Fibroblast of the aortic adventitia (primary cell): ENCODE data around the gene TTC6. TPM values are rescaled to one million over a fixed set of nuclear protein-coding genes. Genes with fewer than 3 reads are reported as not detected.

Source experiments
- DNase-seq: peaks from one replicate; pipeline ENCODE4 v3.0.0-alpha.2; 2010; ENCODE audit warnings: low read depth
- H3K4me3 ChIP-seq: 2 replicates; pipeline ENCODE4 v1.5.1; 2011; ENCODE audit warnings: low read depth, mild to moderate bottlenecking, control low read depth, low read length, moderate library complexity
- CTCF ChIP-seq: IDR thresholded peaks from 2 replicates; pipeline ENCODE4 v1.5.1; 2011; ENCODE audit warnings: mild to moderate bottlenecking, low read length, control low read depth, inconsistent platforms; ENCODE audit not compliant: insufficient read depth
- total RNA-seq: library from RNA; depleted of rRNA; stranded (reverse); fragments of >200 nt; gene quantifications from 2 replicates; pipeline ENCODE4 v1.2.3, GENCODE V29; 2012; ENCODE audit warnings: low replicate concordance

TTC6 gene
- total RNA-seq, 1 donor = 0.36 TPM

DNA sequence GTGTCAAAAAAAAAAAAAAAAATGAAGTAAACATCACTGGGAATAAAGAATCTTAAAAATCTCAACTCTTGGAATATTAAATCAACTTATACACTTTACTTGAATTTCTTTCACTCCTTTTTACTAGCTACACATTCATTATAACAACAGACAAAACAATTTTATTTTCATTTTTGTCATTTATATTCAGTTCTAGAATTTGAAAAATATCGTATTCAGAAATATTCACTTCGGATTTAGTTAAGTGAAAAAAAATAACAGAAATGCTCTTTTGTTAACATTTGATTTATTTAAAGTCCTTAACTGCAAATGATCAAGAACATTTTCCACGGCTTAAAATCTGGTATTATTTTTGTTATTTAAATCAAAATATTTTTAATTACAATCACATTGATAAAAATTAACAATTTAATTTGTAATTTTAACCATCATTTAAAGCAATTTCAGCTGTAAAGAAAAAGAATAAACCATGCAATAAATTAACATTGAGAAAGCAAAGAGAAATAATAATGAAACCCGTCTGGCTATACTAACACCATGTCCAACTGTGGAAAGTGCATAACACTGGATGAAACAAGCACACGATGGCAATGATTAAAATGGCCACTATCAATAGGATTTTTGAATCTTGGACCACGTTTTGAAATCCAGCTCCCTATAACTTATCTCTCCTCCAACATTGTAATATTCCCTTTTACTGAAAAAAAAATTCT lies 5.6 kb upstream of the TTC6 start:
- no peak for DNase-seq
- H3K4me3 ChIP-seq = no peak overlapping the region
- TF ChIP-seq CTCF = no peak

DNA sequence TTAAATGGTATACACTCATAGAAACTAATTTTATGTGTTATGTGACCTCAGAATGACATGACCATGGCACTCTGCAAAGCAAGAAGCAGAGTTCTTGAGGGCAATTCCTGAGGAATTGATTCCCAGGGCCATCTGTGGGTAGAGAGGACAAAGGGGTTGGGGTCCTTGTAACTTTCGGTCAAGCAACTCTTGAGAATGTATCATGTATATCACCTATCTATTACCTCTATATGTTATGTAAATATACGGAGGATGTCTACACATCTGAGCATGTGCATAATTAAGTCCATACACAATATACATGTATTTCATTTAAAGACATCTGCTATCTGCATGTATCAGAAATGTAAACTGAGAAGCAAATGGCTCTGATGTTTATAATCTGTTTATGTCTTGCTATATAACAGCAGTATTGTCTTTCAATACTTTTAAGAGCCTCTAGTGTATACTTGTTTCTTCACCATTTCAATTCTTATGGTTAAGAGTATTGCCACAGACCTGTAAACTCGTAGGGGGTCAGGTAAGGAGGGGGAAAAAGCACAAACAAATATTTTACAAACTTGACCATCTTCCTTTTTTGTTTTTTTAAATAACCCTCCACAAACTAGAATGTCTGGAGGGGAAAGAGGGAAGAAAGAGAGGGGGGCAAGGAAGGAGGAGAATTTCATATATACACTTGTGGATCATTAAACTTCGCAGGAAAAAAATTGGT lies 4.8 kb upstream of the TTC6 start:
- H3K4me3 ChIP-seq = no peak overlapping the region
- TF ChIP-seq CTCF = no peak
- no peak for DNase-seq

DNA sequence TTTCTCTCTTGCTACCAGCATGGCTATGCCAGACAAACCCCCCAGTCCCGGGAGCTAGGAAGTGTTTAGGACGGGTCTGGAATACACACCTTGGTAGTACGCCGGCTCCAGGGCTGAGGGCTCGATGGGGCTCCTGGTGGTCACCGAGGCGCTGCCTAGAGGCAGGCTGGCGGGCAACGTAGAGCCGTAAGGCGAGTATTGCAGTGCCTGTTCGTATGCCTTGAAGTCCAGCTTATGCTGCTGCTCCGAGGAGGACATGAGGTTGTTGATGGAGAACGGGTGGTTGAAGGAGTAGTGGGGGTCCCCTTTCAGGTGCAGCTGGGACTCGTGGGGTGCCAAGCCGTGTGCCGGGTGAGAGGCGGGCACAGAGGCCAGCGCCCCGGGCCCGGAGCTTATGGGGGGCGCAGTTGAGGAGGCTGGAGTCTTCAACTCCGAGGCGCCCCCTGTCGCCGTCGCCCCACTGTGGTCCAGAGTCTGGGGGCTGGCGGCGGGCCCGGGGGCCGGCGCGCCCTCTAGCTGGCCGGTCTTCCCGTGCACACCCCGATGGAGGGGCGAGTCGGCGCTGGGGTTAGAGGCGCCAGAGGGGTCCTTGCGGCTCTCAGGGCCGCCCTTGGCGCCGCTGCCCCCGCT lies 4.0 kb upstream of the TTC6 start:
- TF ChIP-seq CTCF = no peak
- DNase-seq = no peak
- H3K4me3 ChIP-seq = no peak overlapping the region

DNA sequence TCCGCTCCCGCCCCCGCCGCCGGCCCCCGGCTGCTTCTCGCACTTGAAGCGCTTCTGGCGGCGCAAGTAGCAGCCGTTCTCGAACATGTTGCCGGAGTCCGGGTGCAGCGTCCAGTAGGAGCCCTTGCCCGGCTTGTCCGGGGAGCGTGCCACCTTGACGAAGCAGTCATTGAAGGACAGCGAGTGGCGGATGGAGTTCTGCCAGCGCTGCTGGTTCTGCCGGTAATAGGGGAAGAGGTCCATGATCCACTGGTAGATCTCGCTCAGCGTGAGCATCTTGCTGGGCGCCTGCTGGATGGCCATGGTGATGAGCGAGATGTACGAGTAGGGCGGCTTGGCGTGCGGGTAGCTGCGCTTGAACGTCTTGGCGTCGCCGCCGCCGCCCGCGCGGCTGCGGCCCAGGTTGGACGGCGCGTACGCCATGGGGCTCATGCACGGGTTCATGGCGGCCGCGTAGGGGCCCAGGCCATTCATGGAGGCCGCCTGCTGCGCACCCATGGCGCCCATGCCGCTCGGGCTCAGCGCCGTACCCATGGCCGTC lies 3.4 kb upstream of the TTC6 start:
- H3K4me3 ChIP-seq = no peak overlapping the region
- no peak for TF ChIP-seq CTCF
- no peak for DNase-seq

GRCh38 chr14:37592482-37593408 lies 2.7 kb upstream of the TTC6 start:
- DNase-seq = no peak

More at GRCh38 chr14:37592482-37593408, 2.7 kb upstream of the TTC6 start:
- H3K4me3 ChIP-seq = no peak overlapping the region
- TF ChIP-seq CTCF = no peak
